BLaER1 treated with 17β-estradiol and CSF1 and Interleukin-3, amounts not matched to agents 10 nM and 100 nM (cell line): Measurements from ENCODE around the gene PPP1R12B.
"Not testable (repeated sequence)": the region's sequence is repeated elsewhere in the genome, so short reads cannot be mapped to it uniquely, and the experiment has no call there.

Experiments
- H3K27ac ChIP-seq, 11 experiments: shearing (Covaris generic); formaldehyde crosslinking; 2 replicates each; pipeline ENCODE4 v1.8.1; 2022
- H3K27me3 ChIP-seq, 11 experiments: shearing (Covaris generic); formaldehyde crosslinking; 2 replicates each; pipeline ENCODE4 v1.8.1; 2022
- H3K36me3 ChIP-seq, 11 experiments: shearing (Covaris generic); formaldehyde crosslinking; 2 replicates each; pipeline ENCODE4 v1.8.1; 2022
- H3K4me1 ChIP-seq, 10 experiments: shearing (Covaris generic); formaldehyde crosslinking; 2 replicates each; pipeline ENCODE4 v1.8.1; 2022
- H3K4me2 ChIP-seq, 11 experiments: shearing (Covaris generic); formaldehyde crosslinking; 2 replicates each; pipeline ENCODE4 v1.8.1; 2022
- H3K4me3 ChIP-seq, 10 experiments: shearing (Covaris generic); formaldehyde crosslinking; 2 replicates each; pipeline ENCODE4 v1.8.1; 2022
- H3K9ac ChIP-seq, 11 experiments: shearing (Covaris generic); formaldehyde crosslinking; 2 replicates each; pipeline ENCODE4 v1.8.1; 2022
- H3K9me3 ChIP-seq, 11 experiments: shearing (Covaris generic); formaldehyde crosslinking; replicated peaks in 1 of 11; 2 replicates each; pipeline ENCODE4 v1.8.1; 2022
- H4K20me1 ChIP-seq, 11 experiments: shearing (Covaris generic); formaldehyde crosslinking; 2 replicates each; pipeline ENCODE4 v1.8.1; 2022
- Cebpa-rat ChIP-seq, 11 experiments: shearing (Covaris generic); IDR thresholded peaks; 2 replicates each; pipeline ENCODE4 v1.8.1; 2022

The PPP1R12B gene

GRCh38 chr1:202462342-202463076, 114.0 kb downstream of the PPP1R12B start:
- H3K9me3 ChIP-seq = no peaks in the 10 kb centered on the region
- H3K4me1 ChIP-seq = no peaks in the 10 kb centered on the region
- no peaks in the 10 kb centered on the region; a peak in 1 of 22 replicates for H3K36me3 ChIP-seq
- H3K4me3 ChIP-seq = no peak overlapping the region
- peaks cover 0 to 65% (median 0%) of the 10 kb centered on the region in 11 experiments; a peak in 6 of 22 replicates for H3K27me3 ChIP-seq
- peaks cover 0 to 67% (median 0%) of the 10 kb centered on the region in 11 experiments; a peak in 4 of 22 replicates for H4K20me1 ChIP-seq
- H3K27ac ChIP-seq = no peak overlapping the region
- no peak overlapping the region for H3K9ac ChIP-seq
- TF ChIP-seq Cebpa-rat (IDR thresholded peaks at IDR 0.05) = no peak
- no peak overlapping the region for H3K4me2 ChIP-seq

GRCh38 chr1:202464153-202464742, 115.7 kb downstream of the PPP1R12B start:
- Histone ChIP-seq H4K20me1 (peaks cover 0 to 71% (median 0%) of the 10 kb centered on the region in 11 experiments; a peak in 4 of 22 replicates), H3K27me3 (peaks cover 0 to 75% (median 0%) of the 10 kb centered on the region in 11 experiments; a peak in 6 of 22 replicates)
- not testable (repeated sequence) for H3K4me2 ChIP-seq, H3K9ac ChIP-seq, H3K27ac ChIP-seq, H3K36me3 ChIP-seq, H3K4me1 ChIP-seq, H3K4me3 ChIP-seq, H3K9me3 ChIP-seq

- Histone ChIP-seq H3K27me3 (peaks cover 0 to 75% (median 0%) of the 10 kb centered on the region in 11 experiments; a peak in 6 of 22 replicates), H4K20me1 (peaks cover 0 to 70% (median 0%) of the 10 kb centered on the region in 11 experiments; a peak in 4 of 22 replicates)
- H3K4me1 ChIP-seq, H3K27ac ChIP-seq, H3K9me3 ChIP-seq, H3K4me3 ChIP-seq, H3K4me2 ChIP-seq, H3K36me3 ChIP-seq, H3K9ac ChIP-seq: not testable (repeated sequence)
Measured at GRCh38 chr1:202465644-202466270, 117.3 kb downstream of the PPP1R12B start.

- not testable (repeated sequence) for H3K27ac ChIP-seq
Measured at GRCh38 chr1:202466339-202466738, 117.8 kb downstream of the PPP1R12B start.

GRCh38 chr1:202467381-202467780, 118.9 kb downstream of the PPP1R12B start:
- not testable (repeated sequence) for H3K4me1 ChIP-seq, H3K36me3 ChIP-seq, H3K9me3 ChIP-seq, H3K4me3 ChIP-seq, H3K4me2 ChIP-seq, H3K9ac ChIP-seq, H3K27ac ChIP-seq
- Histone ChIP-seq H3K27me3 (peaks cover 0 to 76% (median 0%) of the 10 kb centered on the region in 11 experiments; a peak in 7 of 22 replicates), H4K20me1 (peaks cover 0 to 78% (median 0%) of the 10 kb centered on the region in 11 experiments; a peak in 5 of 22 replicates)

More at GRCh38 chr1:202466339-202466738, 117.8 kb downstream of the PPP1R12B start:
- H3K4me3 ChIP-seq, H3K9ac ChIP-seq, H3K4me1 ChIP-seq, H3K4me2 ChIP-seq, H3K36me3 ChIP-seq, H3K9me3 ChIP-seq: not testable (repeated sequence)
- Histone ChIP-seq H4K20me1 (peaks cover 0 to 75% (median 0%) of the 10 kb centered on the region in 11 experiments; a peak in 4 of 22 replicates), H3K27me3 (peaks cover 0 to 75% (median 0%) of the 10 kb centered on the region in 11 experiments; a peak in 6 of 22 replicates)

GRCh38 chr1:202468695-202469094, 120.2 kb downstream of the PPP1R12B start:
- Histone ChIP-seq H3K4me2 (peak overlapping the region in 1 of 11 experiments; percentile 32; a peak in 2 of 22 replicates), H4K20me1 (peaks cover 0 to 81% (median 0%) of the 10 kb centered on the region in 11 experiments; a peak in 5 of 22 replicates), H3K27me3 (peaks cover 0 to 82% (median 0%) of the 10 kb centered on the region in 11 experiments; a peak in 7 of 22 replicates)
- H3K36me3 ChIP-seq, H3K4me3 ChIP-seq, H3K27ac ChIP-seq, H3K9me3 ChIP-seq, H3K4me1 ChIP-seq, H3K9ac ChIP-seq: not testable (repeated sequence)

GRCh38 chr1:202469123-202469522, 120.6 kb downstream of the PPP1R12B start:
- not testable (repeated sequence) for H3K9me3 ChIP-seq, H3K27ac ChIP-seq, H3K9ac ChIP-seq, H3K36me3 ChIP-seq, H3K4me3 ChIP-seq, H3K4me1 ChIP-seq
- H4K20me1 ChIP-seq = peaks cover 0 to 81% (median 0%) of the 10 kb centered on the region in 11 experiments; a peak in 6 of 22 replicates
- H3K27me3 ChIP-seq = peaks cover 0 to 87% (median 0%) of the 10 kb centered on the region in 11 experiments; a peak in 7 of 22 replicates
- peak overlapping the region in 1 of 11 experiments; percentile 32; a peak in 1 of 22 replicates for H3K4me2 ChIP-seq

GRCh38 chr1:202471246-202471645, 122.7 kb downstream of the PPP1R12B start:
- Histone ChIP-seq H3K4me1 (peaks cover 0 to 7% (median 0%) of the 10 kb centered on the region in 10 experiments; a peak in 3 of 20 replicates), H3K27ac (no peak overlapping the region), H3K4me3 (no peak overlapping the region), H3K36me3 (peaks cover 0 to 4% (median 0%) of the 10 kb centered on the region in 11 experiments; a peak in 1 of 22 replicates), H3K27me3 (peaks cover 0 to 88% (median 0%) of the 10 kb centered on the region in 11 experiments; a peak in 7 of 22 replicates), H3K9me3 (no peaks in the 10 kb centered on the region), H4K20me1 (peaks cover 0 to 80% (median 0%) of the 10 kb centered on the region in 11 experiments; a peak in 6 of 22 replicates), H3K9ac (no peak overlapping the region), H3K4me2 (no peak overlapping the region)
- no peak for TF ChIP-seq Cebpa-rat (IDR thresholded peaks at IDR 0.05)

- not testable (repeated sequence) for H3K4me2 ChIP-seq, H3K36me3 ChIP-seq, H3K4me1 ChIP-seq
Measured at GRCh38 chr1:202472347-202473124, 124.0 kb downstream of the PPP1R12B start.

GRCh38 chr1:202473266-202474045, 125.0 kb downstream of the PPP1R12B start:
- H3K27ac ChIP-seq, H3K4me2 ChIP-seq, H3K9me3 ChIP-seq, H3K36me3 ChIP-seq, H3K9ac ChIP-seq, H3K4me3 ChIP-seq: not testable (repeated sequence)
- Histone ChIP-seq H4K20me1 (peaks cover 0 to 90% (median 0%) of the 10 kb centered on the region in 11 experiments; a peak in 6 of 22 replicates), H3K4me1 (peaks cover 0 to 14% (median 7%) of the 10 kb centered on the region in 10 experiments; a peak in 10 of 20 replicates), H3K27me3 (peaks cover 0 to 98% (median 0%) of the 10 kb centered on the region in 11 experiments; a peak in 7 of 22 replicates)

More at GRCh38 chr1:202472347-202473124, 124.0 kb downstream of the PPP1R12B start:
- H3K4me3 ChIP-seq, H3K27ac ChIP-seq, H3K9ac ChIP-seq, H3K9me3 ChIP-seq: not testable (repeated sequence)
- H4K20me1 ChIP-seq = peaks cover 0 to 83% (median 0%) of the 10 kb centered on the region in 11 experiments; a peak in 6 of 22 replicates
- peaks cover 0 to 92% (median 0%) of the 10 kb centered on the region in 11 experiments; a peak in 7 of 22 replicates for H3K27me3 ChIP-seq
